ENCODE results near the gene FUT7. TPM values are rescaled to one million over a fixed set of nuclear protein-coding genes. Genes with fewer than 3 reads are reported as not detected.

The FUT7 gene
- total and polyA plus RNA-seq, 9 of the 15 experiments (the other 6 are each of a cell fraction or from before 2014, with no cell fraction given) = not detected

GRCh38 chr9:137050570-137050969, 18.7 kb upstream of the FUT7 start:
- peaks cover 0 to 16% of the 10 kb centered on the region in 2 experiments; a peak in 2 of 5 replicates for H3K27me3 ChIP-seq (ENCODE audit: control insufficient read depth in 2 of 2, insufficient read depth in 2 of 2, low read length in 2 of 2)
- no peaks in the 10 kb centered on the region for H3K9me3 ChIP-seq (replicated peaks; ENCODE audit: control insufficient read depth, insufficient read depth, low read depth, low read length)
- ATAC-seq (no peak), DNase-seq (ENCODE audit: extremely low read depth in 1 of 4, low spot score in 3 of 4) (no peak), FAIRE-seq (no peak)
- no peak overlapping the region; a peak in 1 of 4 replicates for H3K9ac ChIP-seq (ENCODE audit: insufficient read depth in 1 of 2, low read depth in 2 of 2, low read length in 2 of 2)
- H3K4me2 ChIP-seq (ENCODE audit: insufficient read depth, low read length) = no peak overlapping the region
- H3K36me3 ChIP-seq (ENCODE audit: control insufficient read depth, insufficient read depth, low read length) = no peaks in the 10 kb centered on the region
- peaks cover 2% of the 10 kb centered on the region for H3K9me1 ChIP-seq (ENCODE audit: control insufficient read depth, insufficient read depth, low read length)
- in situ Hi-C loops (cut with MboI) = no loop called here
- H3K4me3 ChIP-seq = no peak overlapping the region
- TF ChIP-seq DNMT1 (IDR thresholded peaks at IDR 0.05) (no peak), ZNF274 (IDR thresholded peaks at IDR 0.05; ENCODE audit: borderline replicate concordance, low read depth, low read length) (no peak), SMARCE1 (IDR thresholded peaks at IDR 0.05) (no peak), PRDM10 (IDR thresholded peaks at IDR 0.05; ENCODE audit: partially characterized antibody) (no peak), SETDB1 (IDR thresholded peaks at IDR 0.05; ENCODE audit: low read length) (no peak), RBM34 (IDR thresholded peaks at IDR 0.05; ENCODE audit: borderline replicate concordance, insufficient read depth, low read length) (no peak), FOXM1 (IDR thresholded peaks at IDR 0.05; ENCODE audit: low read depth) (no peak), FOXM1 (CRISPR knock-in tag; IDR thresholded peaks at IDR 0.05; ENCODE audit: low read depth) (no peak), ARID3A (IDR thresholded peaks at IDR 0.05; ENCODE audit: borderline replicate concordance, low read depth, low read length) (no peak), HSF4 (CRISPR knock-in tag; IDR thresholded peaks at IDR 0.05; ENCODE audit: borderline replicate concordance) (no peak), ZNF280B (CRISPR knock-in tag; IDR thresholded peaks at IDR 0.05) (no peak), FOXA3 (CRISPR knock-in tag; conservative IDR thresholded peaks at IDR 0.05 in 1 of 2, IDR thresholded peaks at IDR 0.05 in 1 of 2) (no peak), JUN (IDR thresholded peaks at IDR 0.05; ENCODE audit: borderline replicate concordance, low read depth, low read length) (no peak), JUN (CRISPR knock-in tag; IDR thresholded peaks at IDR 0.05; ENCODE audit: borderline replicate concordance) (no peak), ZNF217 (CRISPR knock-in tag; IDR thresholded peaks at IDR 0.05) (no peak), HMG20B (CRISPR knock-in tag; IDR thresholded peaks at IDR 0.05) (no peak), TFAM (CRISPR knock-in tag; conservative IDR thresholded peaks at IDR 0.05) (no peak)
- peaks cover 2 to 77% of the 10 kb centered on the region in 2 experiments; a peak in 3 of 5 replicates for H3K4me1 ChIP-seq (replicated peaks in 1 of 2; ENCODE audit: control insufficient read depth in 2 of 2, insufficient read depth in 2 of 2, low read length in 2 of 2)
- no peaks in the 10 kb centered on the region for H3K79me2 ChIP-seq (ENCODE audit: control insufficient read depth, insufficient read depth, low read length)
- ChIA-PET CTCF (ENCODE audit: low intra/inter-chr PET ratio) (interaction anchor here (0.6 to 1.6 kb wide), 3 partner anchors 17 to 186 kb away, joined by 3 to 6 read pairs (median 5); no protein-coding TSS in a partner anchor), POLR2A (no interaction called here)
- BruUV-seq (replicated peaks) = no TSS peak
- no peak overlapping the region for H3K27ac ChIP-seq (ENCODE audit: extremely low read depth, low read depth, low read length)
- intact Hi-C loops (cut with micrococcal nuclease) = loop anchor here (2.0 to 5.0 kb wide), 2 partner anchors 67 to 176 kb away; partner anchors contain the start of gene RNF224
- H4K20me1 ChIP-seq (replicated peaks; ENCODE audit: control insufficient read depth, insufficient read depth, low read length) = peaks cover 28% of the 10 kb centered on the region
- 40% methylated on average over 5 of the region's 5 CpGs for WGBS (ENCODE audit: insufficient coverage, low coverage, missing lambda C conversion rate)
- no peak overlapping the region for H2AFZ ChIP-seq (ENCODE audit: low read depth, low read length)
